HepG2 (cell line): ENCODE results near the gene SEPTIN12.

Experiments used
- CCDC6 ChIP-seq: sonication (generic); formaldehyde crosslinking; IDR thresholded peaks from 2 replicates; pipeline ENCODE4 v1.8.1; 2022; ENCODE audit warnings: mild to moderate bottlenecking, missing genetic modification reagents, moderate library complexity
- CTCF ChIP-seq: sonication (generic); formaldehyde crosslinking; IDR thresholded peaks from 2 replicates; pipeline ENCODE4 v1.5.0; 2020; ENCODE audit warnings: mild to moderate bottlenecking, missing genetic modification reagents, moderate library complexity
- KDM1A ChIP-seq: IDR thresholded peaks from 2 replicates; pipeline ENCODE4 v1.6.1; 2016; ENCODE audit warnings: missing compliant biosample characterization
- MNT ChIP-seq: fragments of 450-650 bp; IDR thresholded peaks from 2 replicates; pipeline ENCODE4 v1.6.1; 2016
- NR2C2 ChIP-seq: sonication (generic); formaldehyde crosslinking; IDR thresholded peaks from 2 replicates; pipeline ENCODE4 v1.4.0; 2020; ENCODE audit warnings: missing genetic modification reagents, mild to moderate bottlenecking, moderate library complexity, borderline replicate concordance
- PRDM4 ChIP-seq: sonication (generic); formaldehyde crosslinking; IDR thresholded peaks from 2 replicates; pipeline ENCODE4 v1.9.0; 2021; ENCODE audit warnings: missing genetic modification reagents, borderline replicate concordance
- RXRA ChIP-seq: sonication (generic); formaldehyde crosslinking; IDR thresholded peaks from 2 replicates; pipeline ENCODE4 v1.5.1; 2020; ENCODE audit warnings: missing genetic modification reagents
- SP1 ChIP-seq, 2 experiments: fragments of 450-650 bp in 1 of 2; sonication (generic) in 1 of 2; formaldehyde crosslinking in 1 of 2; IDR thresholded peaks; 2 replicates each; pipeline versions ENCODE4 v1.4.0 to v1.6.1; 2016 to 2020; ENCODE audit warnings: missing genetic modification reagents in 1 of 2
- ZNF780A ChIP-seq: sonication (generic); formaldehyde crosslinking; IDR thresholded peaks from 2 replicates; pipeline ENCODE4 v1.8.0; 2022; ENCODE audit warnings: mild to moderate bottlenecking, missing genetic modification reagents, moderate library complexity
- TF ChIP-seq, protein P1 (sequence below): IDR thresholded peaks from 2 replicates; pipeline ENCODE4 v1.6.1; 2016; ENCODE audit warnings: low read depth

DNA sequence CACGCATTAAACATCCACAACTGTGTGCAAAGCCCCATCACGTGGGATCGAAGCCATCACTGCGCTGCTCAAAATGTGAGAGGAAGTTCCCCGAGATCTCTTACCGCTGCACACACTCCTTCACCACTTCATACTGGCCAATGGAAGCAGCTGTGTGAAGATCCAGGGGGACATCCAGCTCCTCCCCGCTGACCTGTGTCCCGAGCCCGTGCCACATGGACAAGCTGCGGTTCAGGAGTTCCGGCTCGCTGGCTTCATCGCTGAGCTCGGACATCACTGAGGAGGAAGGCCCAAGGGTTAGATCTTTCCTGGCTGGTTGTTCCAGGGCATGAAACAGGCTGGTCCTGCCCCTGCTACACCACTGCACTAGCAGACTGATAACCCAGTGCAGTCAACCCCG is 58.3 kb downstream of the SEPTIN12 start:
- TF ChIP-seq ZNF780A (CRISPR knock-in tag) (no peak), PRDM4 (CRISPR knock-in tag) (no peak), MNT (no peak), CTCF (CRISPR knock-in tag) (no peak), KDM1A (CRISPR knock-in tag) (no peak), SP1 (IDR thresholded peaks at IDR 0.05) (no peak), SP1 (CRISPR knock-in tag; IDR thresholded peaks at IDR 0.05) (no peak), RXRA (CRISPR knock-in tag) (no peak), CCDC6 (CRISPR knock-in tag) (no peak), NR2C2 (CRISPR knock-in tag) (no peak)
- TF ChIP-seq, protein P1, sequence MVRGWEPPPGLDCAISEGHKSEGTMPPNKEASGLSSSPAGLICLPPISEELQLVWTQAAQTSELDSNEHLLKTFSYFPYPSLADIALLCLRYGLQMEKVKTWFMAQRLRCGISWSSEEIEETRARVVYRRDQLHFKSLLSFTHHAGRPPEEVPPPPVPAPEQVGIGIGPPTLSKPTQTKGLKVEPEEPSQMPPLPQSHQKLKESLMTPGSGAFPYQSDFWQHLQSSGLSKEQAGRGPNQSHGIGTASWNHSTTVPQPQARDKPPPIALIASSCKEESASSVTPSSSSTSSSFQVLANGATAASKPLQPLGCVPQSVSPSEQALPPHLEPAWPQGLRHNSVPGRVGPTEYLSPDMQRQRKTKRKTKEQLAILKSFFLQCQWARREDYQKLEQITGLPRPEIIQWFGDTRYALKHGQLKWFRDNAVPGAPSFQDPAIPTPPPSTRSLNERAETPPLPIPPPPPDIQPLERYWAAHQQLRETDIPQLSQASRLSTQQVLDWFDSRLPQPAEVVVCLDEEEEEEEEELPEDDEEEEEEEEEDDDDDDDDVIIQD: no peak
